Endothelial cell (in vitro differentiated cells): ENCODE data around the gene PRKAG2. TPM values are rescaled to one million over a fixed set of nuclear protein-coding genes. Genes with fewer than 3 reads are reported as not detected.

Source experiments
- DNase-seq: peaks from one replicate; pipeline ENCODE4 v3.0.0; 2021; ENCODE audit warnings: low spot score
- H3K27ac Mint-ChIP-seq: one replicate; pipeline ENCODE4 v1.8.0; 2021; ENCODE audit warnings: mixed read lengths, inconsistent platforms; ENCODE audit not compliant: unreplicated experiment
- H3K27me3 Mint-ChIP-seq: one replicate; pipeline ENCODE4 v1.8.0; 2021; ENCODE audit warnings: mild to moderate bottlenecking, moderate library complexity, mixed read lengths, inconsistent platforms; ENCODE audit not compliant: unreplicated experiment
- H3K36me3 Mint-ChIP-seq: one replicate; pipeline ENCODE4 v1.8.0; 2021; ENCODE audit warnings: mild to moderate bottlenecking, low read depth, mixed read lengths, inconsistent platforms; ENCODE audit not compliant: unreplicated experiment
- H3K4me1 Mint-ChIP-seq: one replicate; pipeline ENCODE4 v1.8.0; 2021; ENCODE audit warnings: mild to moderate bottlenecking, mixed read lengths, inconsistent platforms; ENCODE audit not compliant: unreplicated experiment
- H3K4me3 Mint-ChIP-seq: one replicate; pipeline ENCODE4 v1.8.0; 2021; ENCODE audit warnings: mild to moderate bottlenecking, mixed read lengths, inconsistent platforms; ENCODE audit not compliant: unreplicated experiment
- H3K9me3 Mint-ChIP-seq: one replicate; pipeline ENCODE4 v1.8.0; 2021; ENCODE audit warnings: mixed read lengths, inconsistent platforms; ENCODE audit not compliant: unreplicated experiment
- CTCF ChIP-seq: fragments of 200-600 bp; sonication (generic); IDR thresholded peaks from one replicate; pipeline ENCODE4 v1.5.0; 2021; ENCODE audit warnings: antibody characterized with exemption; ENCODE audit not compliant: unreplicated experiment
- total RNA-seq: library from RNA; stranded (reverse); fragmentation: NEBNext Ultra II Directional; extraction: Animal tissue kit (Norgen Biotek cat#: 25700); gene quantifications from one replicate; pipeline ENCODE4 v1.2.1, GENCODE V29; 2021; ENCODE audit not compliant: unreplicated experiment

PRKAG2 gene
- total RNA-seq, 1 donor from 2014 or later = 16.0 TPM

DNA sequence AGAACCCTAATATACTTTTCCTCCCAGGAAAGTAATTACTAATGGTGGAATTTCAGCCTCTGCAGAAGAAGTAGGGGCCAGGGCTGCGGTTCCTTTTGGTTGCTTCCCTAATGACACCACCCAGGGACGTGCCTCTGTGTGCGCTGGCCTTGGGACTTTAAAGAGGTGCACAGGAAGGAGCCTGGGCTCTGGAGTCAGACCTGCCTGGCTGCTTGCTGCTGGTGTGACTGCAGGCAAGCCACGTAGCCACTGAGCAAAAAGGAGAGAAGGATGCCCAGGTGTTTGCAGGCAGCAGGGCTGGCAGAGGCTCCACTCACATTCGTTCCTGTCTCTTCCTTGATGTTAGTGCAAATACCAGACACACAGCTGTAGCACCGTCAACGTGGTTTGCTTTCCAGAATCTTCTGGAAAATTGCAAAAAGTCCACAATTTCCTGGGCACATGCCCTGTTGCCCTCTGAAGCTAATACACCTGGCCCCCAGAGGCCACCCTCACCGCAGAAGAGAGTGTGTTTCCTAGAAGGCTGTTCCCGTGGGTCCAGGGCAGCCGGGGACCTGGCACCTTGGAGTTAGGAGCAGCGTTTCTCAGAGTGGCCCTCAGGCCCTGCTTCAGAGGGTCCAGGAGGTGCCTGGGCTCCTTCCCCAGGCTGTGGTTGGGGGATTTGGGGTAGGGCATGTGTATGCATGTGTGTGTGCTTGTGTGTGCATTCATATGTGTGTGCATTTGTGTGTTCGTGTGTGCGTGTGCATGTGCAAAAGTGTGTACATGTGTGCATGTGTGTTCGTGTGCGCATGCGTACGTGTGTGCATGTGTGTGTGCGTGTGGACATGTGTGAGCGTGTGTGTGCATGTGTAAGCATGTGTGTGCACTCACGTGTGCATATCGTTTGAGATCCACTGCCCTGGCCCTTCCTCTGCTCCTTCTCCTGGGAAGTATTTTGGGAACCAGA lies 12.8 kb upstream of the PRKAG2 start:
- no peak for DNase-seq
- no peaks in the 10 kb centered on the region for H3K4me1 Mint-ChIP-seq
- no peak overlapping the region for H3K27ac Mint-ChIP-seq
- no peak for TF ChIP-seq CTCF
- no peak overlapping the region for H3K4me3 Mint-ChIP-seq
- no peaks in the 10 kb centered on the region for H3K9me3 Mint-ChIP-seq
- H3K27me3 Mint-ChIP-seq = peaks cover 12% of the 10 kb centered on the region
- H3K36me3 Mint-ChIP-seq = no peaks in the 10 kb centered on the region

GRCh38 chr7:151888079-151889067 lies 11.5 kb upstream of the PRKAG2 start:
- no peak for DNase-seq
- Mint-ChIP-seq H3K36me3 (no peaks in the 10 kb centered on the region), H3K4me3 (no peak overlapping the region), H3K4me1 (no peaks in the 10 kb centered on the region), H3K9me3 (no peaks in the 10 kb centered on the region), H3K27ac (no peak overlapping the region), H3K27me3 (peaks cover 10% of the 10 kb centered on the region)
- no peak for TF ChIP-seq CTCF

- Mint-ChIP-seq H3K4me3 (no peak overlapping the region), H3K4me1 (no peaks in the 10 kb centered on the region), H3K27me3 (peaks cover 12% of the 10 kb centered on the region), H3K27ac (no peak overlapping the region), H3K9me3 (no peaks in the 10 kb centered on the region), H3K36me3 (no peaks in the 10 kb centered on the region)
- DNase-seq = no peak
- no peak for TF ChIP-seq CTCF
Observed at GRCh38 chr7:151886783-151887182, 9.9 kb upstream of the PRKAG2 start.

GRCh38 chr7:151885202-151885580 lies 8.3 kb upstream of the PRKAG2 start:
- no peak overlapping the region for H3K4me3 Mint-ChIP-seq
- no peaks in the 10 kb centered on the region for H3K9me3 Mint-ChIP-seq
- no peaks in the 10 kb centered on the region for H3K36me3 Mint-ChIP-seq
- TF ChIP-seq CTCF = no peak
- H3K27me3 Mint-ChIP-seq = peaks cover 8% of the 10 kb centered on the region
- no peak overlapping the region for H3K27ac Mint-ChIP-seq
- DNase-seq = no peak
- H3K4me1 Mint-ChIP-seq = no peaks in the 10 kb centered on the region
